ENCODE data around the gene SOCS3. TPM values are rescaled to one million over a fixed set of nuclear protein-coding genes. Genes with fewer than 3 reads are reported as not detected.
A peak's percentile ranks its signal among the peaks of the same experiment; 100 is the strongest.

Gene SOCS3
- total and polyA plus RNA-seq, 4 experiments from 2014 or later: 7.5 to 220 (median 34.6) TPM

DNA sequence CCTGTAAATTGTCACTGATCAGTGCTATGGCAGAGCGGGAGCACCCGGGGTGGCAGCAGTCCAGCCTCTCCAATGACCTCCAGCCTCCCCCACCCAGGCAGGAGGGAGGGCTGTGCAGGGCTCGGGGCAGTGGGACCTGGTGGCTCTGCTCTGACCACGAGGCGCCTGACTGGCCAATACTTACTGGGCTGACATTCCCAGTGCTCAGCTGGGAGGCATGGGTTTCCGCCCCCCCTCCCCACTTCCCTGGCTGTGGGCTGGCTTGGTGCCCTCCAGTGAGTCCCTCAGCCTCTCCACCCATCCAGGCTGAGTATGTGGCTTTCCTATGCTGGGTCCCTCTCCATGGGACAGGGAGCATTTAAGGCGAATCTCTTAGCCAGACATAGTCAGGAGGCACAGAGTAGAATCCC, 2.7 kb downstream of the SOCS3 start:
- H3K27me3 Mint-ChIP-seq: no peaks in the 10 kb centered on the region
- H3K27ac Mint-ChIP-seq: peak overlapping the region; percentile 96 to 99 (median 99)
- POLR2A ChIA-PET (ENCODE audit: partially characterized antibody): interaction anchor here (2.2 to 4.6 kb wide), 3 partner anchors 25 to 105 kb away, joined by 7 to 62 read pairs (median 28); no protein-coding TSS in a partner anchor
- no peaks in the 10 kb centered on the region for H3K27me3 ChIP-seq (ENCODE audit: insufficient read depth, low read length)
- no peaks in the 10 kb centered on the region for H3K9me3 ChIP-seq (ENCODE audit: control insufficient read depth in 1 of 2, low read length in 2 of 2)
- no peak for DNase-seq
- H3K4me1 ChIP-seq (ENCODE audit: insufficient read depth, low read length): peaks cover 63% of the 10 kb centered on the region
- H3K36me3 Mint-ChIP-seq: peaks cover 19 to 30% of the 10 kb centered on the region in 2 donors
- peak overlapping the region; percentile 76 to 89 for H3K4me3 ChIP-seq (ENCODE audit: low read length in 2 of 2)
- intact Hi-C loops (cut with micrococcal nuclease): no loop called here
- H3K27ac ChIP-seq (ENCODE audit: low read depth, low read length): peak overlapping the region; percentile 93
- H3K4me3 Mint-ChIP-seq: peak overlapping the region; percentile 86 to 89 (median 88)
- H3K4me1 Mint-ChIP-seq: peaks cover 32 to 68% (median 50%) of the 10 kb centered on the region in 4 donors
- CTCF ChIA-PET (ENCODE audit: partially characterized antibody): interaction anchor here (1.4 to 8.5 kb wide), 4 partner anchors 14 to 69 kb away, joined by 6 to 134 read pairs (median 61); no protein-coding TSS in a partner anchor
- peaks cover 21% of the 10 kb centered on the region for H3K36me3 ChIP-seq (ENCODE audit: insufficient read depth, low read length)
- H3K9me3 Mint-ChIP-seq: peaks cover 0 to 4% (median 0%) of the 10 kb centered on the region in 8 donors

DNA sequence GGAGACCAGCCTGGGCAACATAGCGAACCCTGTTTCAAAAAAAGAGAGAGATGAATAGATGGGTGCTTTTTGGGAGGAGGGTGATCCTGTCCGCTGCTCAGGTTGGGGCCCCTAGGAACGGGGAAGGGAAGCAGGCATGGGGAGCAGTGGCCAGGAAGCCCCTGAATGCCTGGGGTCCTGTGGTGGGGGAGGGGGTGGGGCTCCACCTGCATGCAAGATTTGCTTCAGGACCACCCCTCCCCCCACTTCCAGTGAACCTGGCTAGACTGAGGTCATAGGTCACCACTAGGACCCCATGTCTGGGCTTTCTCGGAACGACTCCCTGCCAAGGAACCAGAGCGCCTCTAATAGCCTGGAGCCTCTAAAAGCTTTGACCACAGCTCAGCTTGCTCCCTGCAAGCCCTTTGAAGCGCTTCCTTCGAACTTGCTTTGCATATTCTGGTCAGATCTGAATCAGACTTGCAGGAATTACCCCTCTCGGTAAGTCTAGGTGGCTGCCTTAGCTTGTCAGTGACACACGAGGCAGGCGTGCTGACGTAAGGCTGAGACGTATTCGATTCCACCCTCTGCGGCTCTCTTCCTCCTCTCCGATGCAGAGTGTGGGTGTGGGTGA, 3.7 kb downstream of the SOCS3 start:
- Mint-ChIP-seq H3K9me3 (peaks cover 0 to 4% (median 0%) of the 10 kb centered on the region in 8 donors), H3K4me3 (peak overlapping the region; percentile 77 to 89 (median 87)), H3K27me3 (no peaks in the 10 kb centered on the region), H3K27ac (peak overlapping the region; percentile 96 to 99 (median 99)), H3K4me1 (peaks cover 33 to 76% (median 55%) of the 10 kb centered on the region in 4 donors), H3K36me3 (peaks cover 19 to 30% of the 10 kb centered on the region in 2 donors)
- peak; percentile 89 to 99 (median 96) for DNase-seq
- Histone ChIP-seq H3K27me3 (ENCODE audit: insufficient read depth, low read length) (no peaks in the 10 kb centered on the region), H3K36me3 (ENCODE audit: insufficient read depth, low read length) (peaks cover 21% of the 10 kb centered on the region), H3K4me1 (ENCODE audit: insufficient read depth, low read length) (peaks cover 72% of the 10 kb centered on the region), H3K27ac (ENCODE audit: low read depth, low read length) (peak overlapping the region; percentile 81), H3K9me3 (ENCODE audit: control insufficient read depth in 1 of 2, low read length in 2 of 2) (no peaks in the 10 kb centered on the region), H3K4me3 (ENCODE audit: low read length in 2 of 2) (peak overlapping the region; percentile 31 to 42)
- POLR2A ChIA-PET (ENCODE audit: partially characterized antibody): interaction anchor here (0.6 to 2.2 kb wide), 6 partner anchors 26 to 104 kb away, joined by 3 to 14 read pairs (median 6); no protein-coding TSS in a partner anchor
- intact Hi-C loops (cut with micrococcal nuclease): loop anchor here (1.0 kb wide), 3 partner anchors 13 to 66 kb away; no protein-coding TSS in a partner anchor
- CTCF ChIA-PET (ENCODE audit: partially characterized antibody): interaction anchor here (0.5 to 8.5 kb wide), 5 partner anchors 13 to 104 kb away, joined by 3 to 134 read pairs (median 4); no protein-coding TSS in a partner anchor

DNA sequence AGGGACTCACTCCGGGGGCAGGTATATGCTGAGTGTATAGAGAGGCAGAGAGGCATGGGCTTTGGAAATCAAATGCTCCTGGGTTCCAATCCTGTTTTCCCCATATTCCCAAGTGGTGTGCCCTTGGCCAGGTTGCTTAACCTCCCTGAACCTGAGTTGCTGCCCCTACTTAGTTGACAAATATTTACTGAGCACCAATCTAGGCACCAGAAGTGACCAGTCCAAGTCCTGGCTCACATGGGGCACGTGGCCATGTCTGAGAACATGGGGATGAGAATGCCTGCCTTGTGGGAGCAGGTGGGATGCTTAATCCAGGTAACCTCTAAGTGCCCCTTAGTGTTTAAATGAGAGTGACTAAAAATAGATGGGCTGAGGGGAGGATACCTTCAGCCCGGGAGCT, 4.2 kb downstream of the SOCS3 start:
- ChIA-PET CTCF (ENCODE audit: partially characterized antibody) (interaction anchor here (1.4 to 8.5 kb wide), 3 partner anchors 13 to 104 kb away, joined by 4 to 134 read pairs (median 6); no protein-coding TSS in a partner anchor), POLR2A (ENCODE audit: partially characterized antibody) (interaction anchor here (0.6 to 2.2 kb wide), 3 partner anchors 42 to 103 kb away, joined by 3 to 14 read pairs (median 7); no protein-coding TSS in a partner anchor)
- intact Hi-C loops (cut with micrococcal nuclease): loop anchor here (1.0 kb wide), 3 partner anchors 12 to 65 kb away; no protein-coding TSS in a partner anchor
- no peaks in the 10 kb centered on the region for H3K27me3 ChIP-seq (ENCODE audit: insufficient read depth, low read length)
- peaks cover 21% of the 10 kb centered on the region for H3K36me3 ChIP-seq (ENCODE audit: insufficient read depth, low read length)
- no peaks in the 10 kb centered on the region for H3K9me3 ChIP-seq (ENCODE audit: control insufficient read depth in 1 of 2, low read length in 2 of 2)
- H3K27me3 Mint-ChIP-seq: no peaks in the 10 kb centered on the region
- H3K4me3 Mint-ChIP-seq: peak overlapping the region; percentile 77 to 89 (median 87)
- H3K36me3 Mint-ChIP-seq: peaks cover 19 to 30% of the 10 kb centered on the region in 2 donors
- peaks cover 32 to 74% (median 56%) of the 10 kb centered on the region in 4 donors for H3K4me1 Mint-ChIP-seq
- H3K4me1 ChIP-seq (ENCODE audit: insufficient read depth, low read length): peaks cover 75% of the 10 kb centered on the region
- peak overlapping the region; percentile 31 to 42 for H3K4me3 ChIP-seq (ENCODE audit: low read length in 2 of 2)
- peak overlapping the region; percentile 96 to 99 (median 99) for H3K27ac Mint-ChIP-seq
- no peak for DNase-seq
- peak overlapping the region; percentile 81 for H3K27ac ChIP-seq (ENCODE audit: low read depth, low read length)
- H3K9me3 Mint-ChIP-seq: peaks cover 0 to 3% (median 0%) of the 10 kb centered on the region in 8 donors

DNA sequence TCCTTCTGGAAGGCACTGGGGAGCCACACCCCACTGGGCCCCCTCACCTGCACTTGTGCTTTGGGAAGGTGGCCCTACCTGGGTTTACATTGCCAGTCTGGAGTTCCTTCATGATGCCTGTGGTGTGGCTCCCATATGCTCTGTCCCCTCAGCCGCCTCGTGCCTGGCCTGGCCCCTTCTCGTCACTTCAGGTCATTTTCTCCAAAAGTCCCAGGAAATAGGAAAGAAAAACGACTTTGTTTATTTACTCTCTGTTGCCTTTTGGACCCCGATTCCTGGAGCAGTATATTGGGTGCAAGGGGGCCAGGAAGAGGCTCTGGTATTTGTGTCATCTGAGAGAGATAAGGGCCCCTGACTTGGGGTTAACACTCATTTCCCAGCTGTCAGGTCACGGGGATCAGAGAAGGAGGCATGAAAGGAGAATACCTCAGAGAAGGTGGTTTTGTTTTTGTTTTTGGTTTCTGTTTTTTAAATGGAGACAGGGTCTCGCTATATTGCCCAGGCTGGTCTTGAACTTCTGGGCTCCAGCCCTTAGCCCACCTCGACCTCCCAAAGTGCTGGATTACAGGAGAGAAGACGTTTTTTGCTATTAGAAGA, 4.7 kb downstream of the SOCS3 start:
- Mint-ChIP-seq H3K4me1 (peaks cover 36 to 78% (median 61%) of the 10 kb centered on the region in 4 donors), H3K4me3 (peak overlapping the region; percentile 60 to 89 (median 87)), H3K27ac (peak overlapping the region; percentile 96 to 99 (median 99)), H3K27me3 (no peaks in the 10 kb centered on the region), H3K36me3 (peaks cover 19 to 29% of the 10 kb centered on the region in 2 donors), H3K9me3 (peaks cover 0 to 2% (median 0%) of the 10 kb centered on the region in 8 donors)
- H3K4me3 ChIP-seq (ENCODE audit: low read length in 2 of 2): peak overlapping the region in 1 of 2 donors; percentile 42
- H3K4me1 ChIP-seq (ENCODE audit: insufficient read depth, low read length): peaks cover 77% of the 10 kb centered on the region
- peak overlapping the region; percentile 81 for H3K27ac ChIP-seq (ENCODE audit: low read depth, low read length)
- no peaks in the 10 kb centered on the region for H3K27me3 ChIP-seq (ENCODE audit: insufficient read depth, low read length)
- peaks cover 21% of the 10 kb centered on the region for H3K36me3 ChIP-seq (ENCODE audit: insufficient read depth, low read length)
- DNase-seq: peak; percentile 51 to 81 (median 55)
- ChIA-PET POLR2A (ENCODE audit: partially characterized antibody) (interaction anchor here (2.2 kb wide), 1 partner anchor 41 kb away, joined by 14 read pairs; no protein-coding TSS in a partner anchor), CTCF (ENCODE audit: partially characterized antibody) (interaction anchor here (0.9 to 8.5 kb wide), 4 partner anchors 12 to 103 kb away, joined by 3 to 134 read pairs (median 4); no protein-coding TSS in a partner anchor)
- no peaks in the 10 kb centered on the region for H3K9me3 ChIP-seq (ENCODE audit: control insufficient read depth in 1 of 2, low read length in 2 of 2)
- intact Hi-C loops (cut with micrococcal nuclease): no loop called here

DNA sequence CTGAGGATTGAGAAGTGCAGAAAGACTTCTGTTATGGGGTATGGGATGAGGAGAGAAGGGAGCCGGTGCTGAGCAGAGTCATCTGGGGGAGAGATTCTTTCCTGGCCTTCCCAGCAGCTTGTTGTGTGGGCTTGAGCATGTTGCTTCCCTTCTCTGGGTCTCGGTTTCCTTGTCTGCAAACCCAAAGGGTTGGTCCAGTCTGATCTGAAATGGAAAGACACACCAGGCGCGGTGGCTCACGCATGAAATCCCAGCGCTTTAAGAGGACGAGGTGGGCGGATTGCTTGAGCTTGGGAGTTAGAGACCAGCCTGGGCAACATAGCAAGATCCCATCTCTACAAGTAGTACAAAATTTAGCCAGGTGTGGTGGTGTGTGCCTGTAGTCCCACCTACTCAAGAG, 6.0 kb downstream of the SOCS3 start:
- Mint-ChIP-seq H3K36me3 (peaks cover 19 to 28% of the 10 kb centered on the region in 2 donors), H3K27ac (peak overlapping the region; percentile 95 to 99 (median 99)), H3K4me3 (peak overlapping the region; percentile 3 to 89 (median 85)), H3K9me3 (peaks cover 0 to 5% (median 0%) of the 10 kb centered on the region in 8 donors), H3K27me3 (no peaks in the 10 kb centered on the region), H3K4me1 (peaks cover 41 to 91% (median 70%) of the 10 kb centered on the region in 4 donors)
- Histone ChIP-seq H3K27ac (ENCODE audit: low read depth, low read length) (peak overlapping the region; percentile 58), H3K4me3 (ENCODE audit: low read length in 2 of 2) (no peak overlapping the region), H3K36me3 (ENCODE audit: insufficient read depth, low read length) (peaks cover 21% of the 10 kb centered on the region), H3K4me1 (ENCODE audit: insufficient read depth, low read length) (peaks cover 88% of the 10 kb centered on the region), H3K27me3 (ENCODE audit: insufficient read depth, low read length) (no peaks in the 10 kb centered on the region), H3K9me3 (ENCODE audit: control insufficient read depth in 1 of 2, low read length in 2 of 2) (no peaks in the 10 kb centered on the region)
- intact Hi-C loops (cut with micrococcal nuclease): no loop called here
- CTCF ChIA-PET (ENCODE audit: partially characterized antibody): interaction anchor here (1.9 kb wide), 1 partner anchor 102 kb away, joined by 4 read pairs; no protein-coding TSS in a partner anchor
- no peak for DNase-seq
- POLR2A ChIA-PET (ENCODE audit: partially characterized antibody): interaction anchor here (0.6 to 1.3 kb wide), 4 partner anchors 9 to 230 kb away, joined by 3 to 5 read pairs (median 4); no protein-coding TSS in a partner anchor

DNA sequence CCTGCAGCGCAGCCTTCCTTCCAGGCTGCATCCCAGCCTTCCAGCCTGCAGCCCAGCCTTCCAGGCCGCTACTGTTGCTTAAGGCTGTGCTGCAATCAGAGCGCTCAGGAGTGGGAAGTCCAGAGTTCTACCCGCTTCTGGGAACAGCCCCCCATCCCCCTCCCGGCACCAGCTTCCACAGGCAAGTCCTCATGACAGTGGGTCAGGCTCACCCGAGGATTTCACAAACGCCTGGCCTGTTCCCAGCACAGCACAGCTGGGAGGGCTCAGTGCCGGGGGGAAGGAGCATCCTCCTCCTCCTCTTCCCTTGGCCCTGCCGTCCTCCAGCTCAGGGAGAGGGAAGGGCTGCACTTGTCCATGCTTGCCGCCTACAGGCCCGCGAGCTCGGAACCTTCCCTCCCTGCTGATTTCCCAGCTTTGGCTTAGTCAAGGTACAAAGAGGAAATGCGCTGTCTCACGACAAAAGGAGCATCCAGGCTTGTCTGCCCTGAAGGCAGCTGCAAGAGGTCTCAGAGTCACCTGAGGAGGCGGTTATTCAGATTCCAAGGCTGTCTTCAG, 8.3 kb downstream of the SOCS3 start:
- Mint-ChIP-seq H3K27me3 (no peaks in the 10 kb centered on the region), H3K9me3 (peaks cover 0 to 3% (median 0%) of the 10 kb centered on the region in 8 donors), H3K27ac (peak overlapping the region in 5 of 7 donors; percentile 70 to 92 (median 83)), H3K4me1 (peaks cover 49 to 95% (median 73%) of the 10 kb centered on the region in 4 donors), H3K4me3 (peak overlapping the region in 7 of 8 donors; percentile 10 to 75 (median 20)), H3K36me3 (peaks cover 0 to 9% of the 10 kb centered on the region in 2 donors)
- no peak overlapping the region for H3K4me3 ChIP-seq (ENCODE audit: low read length in 2 of 2)
- no peak overlapping the region for H3K27ac ChIP-seq (ENCODE audit: low read depth, low read length)
- no peaks in the 10 kb centered on the region for H3K36me3 ChIP-seq (ENCODE audit: insufficient read depth, low read length)
- H3K4me1 ChIP-seq (ENCODE audit: insufficient read depth, low read length): peaks cover 90% of the 10 kb centered on the region
- no peaks in the 10 kb centered on the region for H3K27me3 ChIP-seq (ENCODE audit: insufficient read depth, low read length)
- DNase-seq: no peak
- no peaks in the 10 kb centered on the region for H3K9me3 ChIP-seq (ENCODE audit: control insufficient read depth in 1 of 2, low read length in 2 of 2)
- CTCF ChIA-PET (ENCODE audit: partially characterized antibody): interaction anchor here (1.3 kb wide), 1 partner anchor 37 kb away, joined by 4 read pairs; no protein-coding TSS in a partner anchor
- intact Hi-C loops (cut with micrococcal nuclease): no loop called here
- POLR2A ChIA-PET (ENCODE audit: partially characterized antibody): interaction anchor here (1.5 kb wide), 1 partner anchor 9 kb away, joined by 6 read pairs; the partner anchor contains the start of gene SOCS3
